HepG2 (cell line): ENCODE results near the gene FPGS. TPM values are rescaled to one million over a fixed set of nuclear protein-coding genes. Genes with fewer than 3 reads are reported as not detected.
A peak's percentile ranks its signal among the peaks of the same experiment; 100 is the strongest.

Source experiments
- EEA1 ChIP-seq: sonication (generic); formaldehyde crosslinking; IDR thresholded peaks from 2 replicates; pipeline ENCODE4 v1.5.1; 2020; ENCODE audit warnings: mild to moderate bottlenecking, missing genetic modification reagents, borderline replicate concordance
- MED1 ChIP-seq: sonication (generic); formaldehyde crosslinking; IDR thresholded peaks from 2 replicates; pipeline ENCODE4 v1.4.0; 2020; ENCODE audit warnings: missing genetic modification reagents
- NFYC ChIP-seq: IDR thresholded peaks from 2 replicates; pipeline ENCODE4 v1.6.1; 2016; ENCODE audit warnings: missing genetic modification reagents, missing compliant biosample characterization
- PHF21A ChIP-seq: sonication (generic); formaldehyde crosslinking; IDR thresholded peaks from 2 replicates; pipeline ENCODE4 v1.5.0; 2020; ENCODE audit warnings: mild to moderate bottlenecking, missing genetic modification reagents
- SAFB2 ChIP-seq: sonication (generic); formaldehyde crosslinking; IDR thresholded peaks from 2 replicates; pipeline ENCODE4 v1.5.1; 2020; ENCODE audit warnings: missing genetic modification reagents, low read depth, mild to moderate bottlenecking, borderline replicate concordance
- TOPORS ChIP-seq: sonication (generic); formaldehyde crosslinking; IDR thresholded peaks from 2 replicates; pipeline ENCODE4 v1.8.0; 2023; ENCODE audit warnings: mild to moderate bottlenecking, missing genetic modification reagents
- ZFP36L2 ChIP-seq: sonication (generic); formaldehyde crosslinking; IDR thresholded peaks from 2 replicates; pipeline ENCODE4 v1.4.0; 2020; ENCODE audit warnings: missing genetic modification reagents
- ZNF263 ChIP-seq: sonication (generic); formaldehyde crosslinking; IDR thresholded peaks from 2 replicates; pipeline ENCODE4 v1.4.0; 2020; ENCODE audit warnings: missing genetic modification reagents
- ZNF782 ChIP-seq: sonication (generic); formaldehyde crosslinking; IDR thresholded peaks from 2 replicates; pipeline ENCODE4 v1.4.0; 2020; ENCODE audit warnings: missing genetic modification reagents, mild to moderate bottlenecking, borderline replicate concordance
- ZNF790 ChIP-seq: sonication (generic); formaldehyde crosslinking; IDR thresholded peaks from 2 replicates; pipeline ENCODE4 v1.8.0; 2022; ENCODE audit warnings: missing genetic modification reagents, mild to moderate bottlenecking, borderline replicate concordance
- ZNF816 ChIP-seq: sonication (generic); formaldehyde crosslinking; IDR thresholded peaks from 2 replicates; pipeline ENCODE4 v1.8.0; 2022; ENCODE audit warnings: missing genetic modification reagents, mild to moderate bottlenecking, borderline replicate concordance
- ZNF850 ChIP-seq: sonication (generic); formaldehyde crosslinking; conservative IDR thresholded peaks from 2 replicates; pipeline ENCODE4 v1.9.0; 2021; ENCODE audit warnings: mild to moderate bottlenecking, missing genetic modification reagents
- ZNF878 ChIP-seq: sonication (generic); formaldehyde crosslinking; IDR thresholded peaks from 2 replicates; pipeline ENCODE4 v1.8.1; 2023; ENCODE audit warnings: mild to moderate bottlenecking, missing genetic modification reagents, moderate library complexity
- ZSCAN21 ChIP-seq: sonication (generic); formaldehyde crosslinking; IDR thresholded peaks from 2 replicates; pipeline ENCODE4 v1.8.0; 2022; ENCODE audit warnings: mild to moderate bottlenecking, missing genetic modification reagents, moderate library complexity, borderline replicate concordance
- polyA plus RNA-seq, 8 experiments: library from polyadenylated mRNA; depleted of rRNA in 3 of 8; stranded (reverse) in 7 of 8; unstranded in 1 of 8; fragments of >200 nt; fragmentation: Illumina TruSeq in 4 of 8; extraction: Trizol in 4 of 8; gene quantifications; 2 replicates each; pipeline versions ENCODE4 v1.2.1 to v1.2.3, GENCODE V29; 2011 to 2016; ENCODE audit warnings: low read depth in 4 of 8, missing spikeins in 1 of 8, mixed read lengths in 1 of 8; ENCODE audit not compliant: insufficient read depth in 1 of 8
- total RNA-seq, 5 experiments: library from RNA; depleted of rRNA; stranded (reverse); fragments of >200 nt; fragmentation: Illumina TruSeq; extraction: Trizol; gene quantifications; 2 replicates each; pipeline ENCODE4 v1.2.3, GENCODE V29; 2016; ENCODE audit warnings: low read depth in 1 of 5
- TF ChIP-seq, protein P1 (sequence below): sonication (generic); formaldehyde crosslinking; IDR thresholded peaks from 2 replicates; pipeline ENCODE4 v1.8.0; 2022; ENCODE audit warnings: low read depth, missing genetic modification reagents
- TF ChIP-seq, protein P2 (sequence below): IDR thresholded peaks from 2 replicates; pipeline ENCODE4 v1.6.1; 2016; ENCODE audit warnings: missing compliant biosample characterization, missing genetic modification reagents, borderline replicate concordance
- TF ChIP-seq, protein P3 (sequence below): sonication (generic); formaldehyde crosslinking; IDR thresholded peaks from 2 replicates; pipeline ENCODE4 v1.8.1; 2023; ENCODE audit warnings: mild to moderate bottlenecking, moderate library complexity, missing genetic modification reagents
- TF ChIP-seq, protein P4 (sequence below): sonication (generic); formaldehyde crosslinking; IDR thresholded peaks from 2 replicates; pipeline ENCODE4 v1.4.0; 2020; ENCODE audit warnings: mild to moderate bottlenecking, missing genetic modification reagents
- TF ChIP-seq, protein P5 (sequence below): sonication (generic); formaldehyde crosslinking; IDR thresholded peaks from 2 replicates; pipeline ENCODE4 v1.4.0; 2020; ENCODE audit warnings: missing genetic modification reagents, borderline replicate concordance
- TF ChIP-seq, protein P6 (sequence below): sonication (generic); formaldehyde crosslinking; IDR thresholded peaks from 2 replicates; pipeline ENCODE4 v1.4.0; 2020; ENCODE audit warnings: missing genetic modification reagents

FPGS gene
- total and polyA plus RNA-seq, 2 of the 13 experiments (the other 11 are each of a cell fraction or from before 2014, with no cell fraction given) = 35.6 to 36.8 TPM

DNA sequence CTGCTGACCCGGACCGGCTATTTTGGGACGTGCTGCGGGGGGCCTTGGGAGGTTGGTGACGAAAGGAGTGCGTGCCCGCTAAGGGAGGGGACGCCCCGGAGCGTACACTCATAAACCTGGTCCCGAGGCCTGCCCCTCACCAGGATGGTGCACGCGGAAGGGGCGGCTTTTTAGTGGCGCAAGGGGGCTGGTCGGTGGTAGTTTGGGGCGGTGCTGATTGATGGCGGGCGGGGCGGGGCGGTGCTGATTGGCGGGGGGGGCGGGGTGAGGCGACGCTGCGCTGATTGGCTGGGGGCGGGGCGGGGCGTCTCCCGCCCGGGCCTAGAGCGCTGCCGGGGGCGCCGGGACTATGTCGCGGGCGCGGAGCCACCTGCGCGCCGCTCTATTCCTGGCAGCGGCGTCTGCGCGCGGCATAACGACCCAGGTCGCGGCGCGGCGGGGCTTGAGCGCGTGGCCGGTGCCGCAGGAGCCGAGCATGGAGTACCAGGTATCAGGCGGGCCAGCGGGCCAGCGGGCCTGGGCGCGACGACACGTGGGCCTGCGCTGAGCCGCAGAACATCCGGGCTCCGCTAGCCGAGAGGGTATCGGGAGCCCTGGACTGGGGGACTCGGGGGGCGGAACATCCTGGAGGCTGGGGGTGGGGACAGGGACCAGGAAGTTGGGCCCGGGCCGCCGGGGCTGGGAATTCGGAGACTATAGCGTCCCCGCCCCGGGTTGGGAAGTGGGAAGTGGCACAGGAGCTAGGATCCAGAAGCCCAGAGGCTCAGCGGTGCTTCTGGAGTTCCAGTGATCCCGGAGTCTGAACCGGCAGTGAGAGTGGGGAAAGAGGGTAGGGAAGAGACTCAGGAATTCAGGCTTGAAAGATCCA, at the start of gene FPGS (continued):
- TF ChIP-seq ZFP36L2 (CRISPR knock-in tag) (no peak), NFYC (CRISPR knock-in tag) (peak; percentile 34; the same call in 1 of the 2 replicates), ZNF263 (CRISPR knock-in tag) (no peak), ZSCAN21 (CRISPR knock-in tag) (peak; percentile 93), PHF21A (CRISPR knock-in tag) (peak; percentile 62), SAFB2 (CRISPR knock-in tag) (no peak), ZNF878 (CRISPR knock-in tag) (peak; percentile 37; the same call in 1 of the 2 replicates), ZNF816 (no peak), ZNF782 (peak; percentile 73), EEA1 (CRISPR knock-in tag) (peak; percentile 67; the same call in 1 of the 2 replicates), ZNF790 (no peak), TOPORS (CRISPR knock-in tag) (0 out of 2 replicates have a peak, but pooled peaks have one; percentile 58), MED1 (peak; percentile 58), ZNF850 (CRISPR knock-in tag) (no peak)
- TF ChIP-seq, protein P1, sequence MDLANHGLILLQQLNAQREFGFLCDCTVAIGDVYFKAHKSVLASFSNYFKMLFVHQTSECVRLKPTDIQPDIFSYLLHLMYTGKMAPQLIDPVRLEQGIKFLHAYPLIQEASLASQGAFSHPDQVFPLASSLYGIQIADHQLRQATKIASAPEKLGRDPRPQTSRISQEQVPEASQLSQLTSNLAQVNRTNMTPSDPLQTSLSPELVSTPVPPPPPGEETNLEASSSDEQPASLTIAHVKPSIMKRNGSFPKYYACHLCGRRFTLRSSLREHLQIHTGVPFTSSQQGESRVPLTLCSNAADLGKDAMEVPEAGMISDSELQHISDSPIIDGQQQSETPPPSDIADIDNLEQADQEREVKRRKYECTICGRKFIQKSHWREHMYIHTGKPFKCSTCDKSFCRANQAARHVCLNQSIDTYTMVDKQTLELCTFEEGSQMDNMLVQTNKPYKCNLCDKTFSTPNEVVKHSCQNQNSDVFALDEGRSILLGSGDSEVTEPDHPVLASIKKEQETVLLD (CRISPR knock-in tag) = no peak
- TF ChIP-seq, protein P2, sequence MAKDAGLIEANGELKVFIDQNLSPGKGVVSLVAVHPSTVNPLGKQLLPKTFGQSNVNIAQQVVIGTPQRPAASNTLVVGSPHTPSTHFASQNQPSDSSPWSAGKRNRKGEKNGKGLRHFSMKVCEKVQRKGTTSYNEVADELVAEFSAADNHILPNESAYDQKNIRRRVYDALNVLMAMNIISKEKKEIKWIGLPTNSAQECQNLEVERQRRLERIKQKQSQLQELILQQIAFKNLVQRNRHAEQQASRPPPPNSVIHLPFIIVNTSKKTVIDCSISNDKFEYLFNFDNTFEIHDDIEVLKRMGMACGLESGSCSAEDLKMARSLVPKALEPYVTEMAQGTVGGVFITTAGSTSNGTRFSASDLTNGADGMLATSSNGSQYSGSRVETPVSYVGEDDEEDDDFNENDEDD (CRISPR knock-in tag) = peak; percentile 73; the same call in 1 of the 2 replicates
- TF ChIP-seq, protein P3, sequence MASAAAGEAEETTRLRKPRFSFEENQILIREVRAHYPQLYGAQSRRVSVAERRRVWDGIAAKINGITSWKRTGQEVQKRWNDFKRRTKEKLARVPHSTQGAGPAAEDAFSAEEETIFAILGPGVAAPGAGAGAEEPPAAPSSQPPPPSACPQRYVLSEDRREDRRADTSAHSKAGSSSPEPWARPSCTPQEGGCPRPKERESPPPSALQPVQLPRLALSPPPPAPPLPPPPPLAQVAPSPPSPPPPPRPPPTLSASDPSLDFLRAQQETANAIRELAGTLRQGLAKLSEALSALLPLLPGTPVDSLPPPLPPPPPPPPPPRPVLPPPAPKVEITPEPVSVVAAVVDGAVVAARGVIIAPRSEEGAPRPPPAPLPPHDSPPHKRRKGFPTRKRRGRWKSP (CRISPR knock-in tag) = peak; percentile 88
- TF ChIP-seq, protein P4, sequence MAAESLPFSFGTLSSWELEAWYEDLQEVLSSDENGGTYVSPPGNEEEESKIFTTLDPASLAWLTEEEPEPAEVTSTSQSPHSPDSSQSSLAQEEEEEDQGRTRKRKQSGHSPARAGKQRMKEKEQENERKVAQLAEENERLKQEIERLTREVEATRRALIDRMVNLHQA (CRISPR knock-in tag) = no peak
- TF ChIP-seq, protein P5, sequence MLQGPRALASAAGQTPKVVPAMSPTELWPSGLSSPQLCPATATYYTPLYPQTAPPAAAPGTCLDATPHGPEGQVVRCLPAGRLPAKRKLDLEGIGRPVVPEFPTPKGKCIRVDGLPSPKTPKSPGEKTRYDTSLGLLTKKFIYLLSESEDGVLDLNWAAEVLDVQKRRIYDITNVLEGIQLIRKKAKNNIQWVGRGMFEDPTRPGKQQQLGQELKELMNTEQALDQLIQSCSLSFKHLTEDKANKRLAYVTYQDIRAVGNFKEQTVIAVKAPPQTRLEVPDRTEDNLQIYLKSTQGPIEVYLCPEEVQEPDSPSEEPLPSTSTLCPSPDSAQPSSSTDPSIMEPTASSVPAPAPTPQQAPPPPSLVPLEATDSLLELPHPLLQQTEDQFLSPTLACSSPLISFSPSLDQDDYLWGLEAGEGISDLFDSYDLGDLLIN (CRISPR knock-in tag) = 0 out of 2 replicates have a peak, but pooled peaks have one; percentile 58
- TF ChIP-seq, protein P6, sequence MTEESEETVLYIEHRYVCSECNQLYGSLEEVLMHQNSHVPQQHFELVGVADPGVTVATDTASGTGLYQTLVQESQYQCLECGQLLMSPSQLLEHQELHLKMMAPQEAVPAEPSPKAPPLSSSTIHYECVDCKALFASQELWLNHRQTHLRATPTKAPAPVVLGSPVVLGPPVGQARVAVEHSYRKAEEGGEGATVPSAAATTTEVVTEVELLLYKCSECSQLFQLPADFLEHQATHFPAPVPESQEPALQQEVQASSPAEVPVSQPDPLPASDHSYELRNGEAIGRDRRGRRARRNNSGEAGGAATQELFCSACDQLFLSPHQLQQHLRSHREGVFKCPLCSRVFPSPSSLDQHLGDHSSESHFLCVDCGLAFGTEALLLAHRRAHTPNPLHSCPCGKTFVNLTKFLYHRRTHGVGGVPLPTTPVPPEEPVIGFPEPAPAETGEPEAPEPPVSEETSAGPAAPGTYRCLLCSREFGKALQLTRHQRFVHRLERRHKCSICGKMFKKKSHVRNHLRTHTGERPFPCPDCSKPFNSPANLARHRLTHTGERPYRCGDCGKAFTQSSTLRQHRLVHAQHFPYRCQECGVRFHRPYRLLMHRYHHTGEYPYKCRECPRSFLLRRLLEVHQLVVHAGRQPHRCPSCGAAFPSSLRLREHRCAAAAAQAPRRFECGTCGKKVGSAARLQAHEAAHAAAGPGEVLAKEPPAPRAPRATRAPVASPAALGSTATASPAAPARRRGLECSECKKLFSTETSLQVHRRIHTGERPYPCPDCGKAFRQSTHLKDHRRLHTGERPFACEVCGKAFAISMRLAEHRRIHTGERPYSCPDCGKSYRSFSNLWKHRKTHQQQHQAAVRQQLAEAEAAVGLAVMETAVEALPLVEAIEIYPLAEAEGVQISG (CRISPR knock-in tag) = peak; percentile 69
